GM20000 (cell line): ENCODE data around the gene KIF2A.

Experiments used
- DNase-seq: peaks from one replicate; pipeline ENCODE4 v3.0.0; 2012; ENCODE audit warnings: low spot score
- TF ChIP-seq, protein P1 (sequence below): IDR thresholded peaks from 2 replicates; pipeline ENCODE4 v1.5.1; 2012; ENCODE audit warnings: mild to moderate bottlenecking, control low read depth; ENCODE audit errors: extremely low read depth, missing control alignments

Gene KIF2A

DNA sequence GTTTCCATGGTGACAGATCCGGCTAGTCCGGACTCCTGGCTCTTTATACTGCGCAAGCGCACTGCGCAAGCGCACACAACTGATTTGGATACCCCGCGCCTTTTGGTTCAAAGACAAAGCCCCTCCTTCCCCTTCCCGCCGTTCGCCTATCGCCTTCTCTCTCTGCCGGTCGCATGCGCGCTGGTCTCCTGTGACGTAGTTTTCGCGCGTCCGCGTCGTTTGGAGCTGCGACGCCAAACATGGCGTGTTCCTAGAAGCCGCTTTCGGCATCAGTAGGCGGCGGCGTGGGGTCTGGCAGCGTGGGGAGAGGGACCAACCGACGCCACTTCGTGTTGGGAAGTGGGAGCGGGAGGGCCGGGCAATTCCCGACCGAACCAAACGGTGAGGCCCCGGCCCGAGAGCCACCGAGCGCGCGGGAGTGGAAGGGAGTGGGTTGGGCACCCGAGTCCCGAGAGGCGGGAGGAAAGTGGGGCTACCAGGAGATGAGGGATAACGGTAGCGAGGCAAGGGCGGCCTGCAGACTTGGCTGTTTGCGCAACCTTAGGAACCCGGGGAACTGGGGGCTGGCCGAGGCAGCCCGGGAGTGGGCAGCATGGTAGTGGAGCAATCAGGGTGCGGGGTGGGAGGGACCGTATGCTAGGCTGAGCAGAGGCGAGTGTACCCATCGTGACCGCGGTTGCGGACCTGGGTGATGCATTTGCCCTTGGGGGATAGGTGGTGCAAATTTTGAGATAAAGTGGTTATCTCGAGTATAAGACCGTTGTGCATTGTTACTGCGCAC lies 106.7 kb downstream of the KIF2A start, which contains the start of gene IPO11:
Gene IPO11 (plus strand): TSS at position 215 of the 781 bp plus-strand sequence. CDS start 24,517 bp downstream, outside the sequence.
- TF ChIP-seq, protein P1, sequence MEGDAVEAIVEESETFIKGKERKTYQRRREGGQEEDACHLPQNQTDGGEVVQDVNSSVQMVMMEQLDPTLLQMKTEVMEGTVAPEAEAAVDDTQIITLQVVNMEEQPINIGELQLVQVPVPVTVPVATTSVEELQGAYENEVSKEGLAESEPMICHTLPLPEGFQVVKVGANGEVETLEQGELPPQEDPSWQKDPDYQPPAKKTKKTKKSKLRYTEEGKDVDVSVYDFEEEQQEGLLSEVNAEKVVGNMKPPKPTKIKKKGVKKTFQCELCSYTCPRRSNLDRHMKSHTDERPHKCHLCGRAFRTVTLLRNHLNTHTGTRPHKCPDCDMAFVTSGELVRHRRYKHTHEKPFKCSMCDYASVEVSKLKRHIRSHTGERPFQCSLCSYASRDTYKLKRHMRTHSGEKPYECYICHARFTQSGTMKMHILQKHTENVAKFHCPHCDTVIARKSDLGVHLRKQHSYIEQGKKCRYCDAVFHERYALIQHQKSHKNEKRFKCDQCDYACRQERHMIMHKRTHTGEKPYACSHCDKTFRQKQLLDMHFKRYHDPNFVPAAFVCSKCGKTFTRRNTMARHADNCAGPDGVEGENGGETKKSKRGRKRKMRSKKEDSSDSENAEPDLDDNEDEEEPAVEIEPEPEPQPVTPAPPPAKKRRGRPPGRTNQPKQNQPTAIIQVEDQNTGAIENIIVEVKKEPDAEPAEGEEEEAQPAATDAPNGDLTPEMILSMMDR: no peak
- peak; percentile 94 for DNase-seq

DNA sequence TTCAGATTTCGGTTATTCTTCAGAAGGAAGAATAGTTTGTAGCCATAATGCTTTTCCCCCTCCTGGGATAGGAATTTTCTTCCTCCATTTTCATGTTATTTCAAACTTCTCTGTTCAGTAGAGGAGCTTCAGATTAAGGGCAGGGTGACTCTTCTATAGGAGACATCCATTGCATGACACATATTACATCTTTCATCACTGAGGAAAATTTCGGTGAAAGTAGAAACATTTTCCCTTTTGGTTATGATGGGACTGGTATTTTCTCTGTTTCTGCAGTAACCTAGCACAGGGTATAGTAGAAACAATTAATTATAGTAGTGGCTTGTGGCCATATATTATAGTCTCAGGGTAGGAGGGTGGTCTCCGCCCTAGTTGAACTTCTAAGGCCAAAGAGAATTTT lies 107.7 kb downstream of the KIF2A start:
- TF ChIP-seq, protein P1: no peak
- DNase-seq: no peak

DNA sequence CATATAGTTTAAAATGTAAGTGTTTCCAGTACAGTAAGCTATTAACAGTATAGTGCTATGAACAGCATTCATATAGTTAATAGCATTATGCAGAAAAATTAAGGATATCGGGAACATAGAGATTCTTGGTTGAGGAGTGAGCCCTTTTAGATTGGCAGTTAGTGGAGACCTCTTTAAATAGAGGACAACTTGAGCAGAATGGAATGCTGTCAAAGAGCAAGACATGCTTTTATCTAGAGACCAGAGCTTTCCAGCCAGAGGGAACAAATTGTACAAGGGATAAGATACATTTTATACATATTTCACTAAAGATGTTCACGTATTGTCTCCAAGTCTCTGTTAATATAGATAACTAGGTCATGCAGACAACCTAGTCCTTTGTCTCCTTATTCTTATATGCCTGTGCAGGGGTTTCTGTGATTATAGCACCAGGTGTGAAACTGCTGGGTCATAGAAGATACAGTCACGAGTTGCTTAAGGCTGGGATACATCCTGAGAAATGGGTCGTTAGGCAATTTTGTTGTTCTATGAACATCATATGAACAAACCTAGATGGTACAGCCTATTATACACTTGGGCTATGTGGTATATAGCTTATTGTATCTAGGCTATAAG lies 112.6 kb downstream of the KIF2A start:
- TF ChIP-seq, protein P1: no peak
- DNase-seq: no peak

DNA sequence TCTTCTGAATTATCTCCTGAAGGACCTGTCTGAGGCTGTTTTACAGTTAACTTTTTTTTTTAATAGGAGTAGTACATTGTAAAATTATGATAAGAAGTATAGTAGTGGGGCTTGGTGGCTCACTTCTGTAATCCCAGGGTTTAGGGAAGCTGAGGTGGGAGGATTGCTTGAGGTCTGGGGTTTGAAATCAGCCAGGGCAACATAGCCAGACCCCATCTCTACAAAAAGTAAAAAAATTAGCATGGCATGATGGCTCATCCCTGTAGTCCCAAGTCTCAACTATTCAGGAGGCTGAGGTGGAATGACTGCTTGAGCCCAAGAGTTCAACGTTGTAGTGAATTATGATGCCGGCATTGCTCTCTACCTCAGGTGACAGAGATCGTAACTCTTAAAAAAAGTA lies 113.6 kb downstream of the KIF2A start:
- TF ChIP-seq, protein P1: no peak

DNA sequence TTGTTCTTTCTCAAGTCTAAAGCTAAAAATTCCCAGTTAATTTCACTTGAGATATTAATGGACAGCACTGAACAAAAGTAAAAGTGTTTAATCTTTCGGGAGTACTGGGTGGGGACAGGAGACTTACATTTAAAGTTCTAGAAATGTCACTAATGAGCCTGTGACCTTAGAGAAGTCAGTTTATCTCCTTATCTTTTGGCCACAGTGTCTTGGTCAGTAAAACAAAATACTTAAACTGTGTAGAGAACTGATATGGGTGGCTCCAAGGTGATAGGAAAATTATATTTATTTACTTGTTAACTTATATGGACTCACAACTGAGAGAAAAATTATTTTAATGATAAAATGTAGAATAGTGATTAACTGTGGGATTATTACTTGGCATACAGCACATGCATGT lies 115.4 kb downstream of the KIF2A start:
- TF ChIP-seq, protein P1: no peak
- no peak for DNase-seq

More for the DNA sequence above, 113.6 kb downstream of the KIF2A start:
- DNase-seq: no peak

DNA sequence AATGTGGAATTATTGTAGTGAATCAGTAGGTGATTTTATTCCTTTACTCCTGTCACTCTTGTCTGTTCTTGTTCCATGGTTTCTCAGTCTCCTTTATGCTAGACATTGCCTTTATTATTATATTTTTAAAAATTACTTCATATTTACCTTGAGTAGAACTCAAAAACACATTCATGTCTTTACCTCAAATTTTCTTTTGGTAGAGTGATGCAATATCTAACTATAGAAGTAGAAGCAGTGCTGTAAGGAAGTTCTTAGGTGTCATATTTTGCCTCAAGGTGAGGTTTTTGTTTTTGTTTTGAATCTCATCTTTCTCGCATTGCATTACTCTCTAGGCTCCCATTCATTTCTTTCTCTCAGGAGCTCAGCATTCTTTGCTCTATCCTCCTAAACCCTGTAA lies 118.8 kb downstream of the KIF2A start:
- no peak for DNase-seq
- TF ChIP-seq, protein P1: no peak
